ENCODE data around the gene SLC16A13.

SLC16A13 gene

GRCh38 chr17:7019839-7020519, 15.8 kb upstream of the SLC16A13 start:
- TF ChIP-seq, protein P1, sequence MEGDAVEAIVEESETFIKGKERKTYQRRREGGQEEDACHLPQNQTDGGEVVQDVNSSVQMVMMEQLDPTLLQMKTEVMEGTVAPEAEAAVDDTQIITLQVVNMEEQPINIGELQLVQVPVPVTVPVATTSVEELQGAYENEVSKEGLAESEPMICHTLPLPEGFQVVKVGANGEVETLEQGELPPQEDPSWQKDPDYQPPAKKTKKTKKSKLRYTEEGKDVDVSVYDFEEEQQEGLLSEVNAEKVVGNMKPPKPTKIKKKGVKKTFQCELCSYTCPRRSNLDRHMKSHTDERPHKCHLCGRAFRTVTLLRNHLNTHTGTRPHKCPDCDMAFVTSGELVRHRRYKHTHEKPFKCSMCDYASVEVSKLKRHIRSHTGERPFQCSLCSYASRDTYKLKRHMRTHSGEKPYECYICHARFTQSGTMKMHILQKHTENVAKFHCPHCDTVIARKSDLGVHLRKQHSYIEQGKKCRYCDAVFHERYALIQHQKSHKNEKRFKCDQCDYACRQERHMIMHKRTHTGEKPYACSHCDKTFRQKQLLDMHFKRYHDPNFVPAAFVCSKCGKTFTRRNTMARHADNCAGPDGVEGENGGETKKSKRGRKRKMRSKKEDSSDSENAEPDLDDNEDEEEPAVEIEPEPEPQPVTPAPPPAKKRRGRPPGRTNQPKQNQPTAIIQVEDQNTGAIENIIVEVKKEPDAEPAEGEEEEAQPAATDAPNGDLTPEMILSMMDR (IDR thresholded peaks at IDR 0.05; ENCODE audit: low read depth, low read length) = no peak
- DNase-seq (ENCODE audit: extremely low read depth, low read depth) = no peak

DNA sequence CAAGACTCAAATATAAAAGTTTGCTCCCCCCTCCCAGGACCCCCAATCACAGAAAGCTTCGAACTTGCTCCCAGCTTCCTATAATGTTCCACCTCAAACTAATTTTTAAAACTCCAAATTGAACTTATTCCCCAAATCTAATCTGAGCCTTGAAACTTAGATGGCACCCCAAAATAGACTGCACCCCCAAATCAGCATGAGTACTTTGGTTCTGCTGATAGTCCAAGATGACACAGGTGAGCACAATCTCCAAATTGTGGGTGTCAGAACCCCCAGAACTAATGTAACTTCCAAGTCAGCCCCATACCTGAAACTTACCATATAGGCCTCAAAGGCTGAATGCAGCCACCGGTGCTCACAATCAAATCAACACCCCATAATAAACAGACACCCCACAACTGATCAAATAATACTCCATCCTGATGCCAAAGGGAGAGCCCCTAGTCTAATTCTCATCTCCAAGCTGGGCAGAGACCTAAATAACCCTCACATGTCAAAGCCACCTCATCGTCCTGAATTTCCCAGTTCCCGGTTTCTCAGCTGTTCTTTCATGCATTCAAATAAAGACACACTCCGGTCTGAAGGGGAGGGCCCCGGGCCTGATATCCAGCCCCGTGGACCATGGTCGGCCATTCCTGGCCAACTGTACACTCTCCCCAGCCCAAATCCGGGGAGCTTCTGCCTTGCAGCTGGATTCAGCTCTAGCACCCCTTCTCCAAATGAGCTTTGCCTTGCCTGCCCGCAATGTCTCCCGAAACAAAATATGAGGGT, 14.7 kb upstream of the SLC16A13 start:
- no peak for DNase-seq (ENCODE audit: extremely low read depth, low read depth)
- TF ChIP-seq, protein P1 (IDR thresholded peaks at IDR 0.05; ENCODE audit: low read depth, low read length) = no peak

GRCh38 chr17:7021993-7022778, 13.6 kb upstream of the SLC16A13 start:
- TF ChIP-seq, protein P1 (IDR thresholded peaks at IDR 0.05; ENCODE audit: low read depth, low read length) = peak; percentile 88
- no peak for DNase-seq (ENCODE audit: extremely low read depth, low read depth)

- TF ChIP-seq, protein P1 (IDR thresholded peaks at IDR 0.05; ENCODE audit: low read depth, low read length) = no peak
- no peak for DNase-seq (ENCODE audit: extremely low read depth, low read depth)
Observed at GRCh38 chr17:7022781-7023571, 12.8 kb upstream of the SLC16A13 start, which contains the start of gene BCL6B. BCL6B (plus strand) TSS chr17:7023050; CDS start chr17:7023672, 622 bp downstream.

DNA sequence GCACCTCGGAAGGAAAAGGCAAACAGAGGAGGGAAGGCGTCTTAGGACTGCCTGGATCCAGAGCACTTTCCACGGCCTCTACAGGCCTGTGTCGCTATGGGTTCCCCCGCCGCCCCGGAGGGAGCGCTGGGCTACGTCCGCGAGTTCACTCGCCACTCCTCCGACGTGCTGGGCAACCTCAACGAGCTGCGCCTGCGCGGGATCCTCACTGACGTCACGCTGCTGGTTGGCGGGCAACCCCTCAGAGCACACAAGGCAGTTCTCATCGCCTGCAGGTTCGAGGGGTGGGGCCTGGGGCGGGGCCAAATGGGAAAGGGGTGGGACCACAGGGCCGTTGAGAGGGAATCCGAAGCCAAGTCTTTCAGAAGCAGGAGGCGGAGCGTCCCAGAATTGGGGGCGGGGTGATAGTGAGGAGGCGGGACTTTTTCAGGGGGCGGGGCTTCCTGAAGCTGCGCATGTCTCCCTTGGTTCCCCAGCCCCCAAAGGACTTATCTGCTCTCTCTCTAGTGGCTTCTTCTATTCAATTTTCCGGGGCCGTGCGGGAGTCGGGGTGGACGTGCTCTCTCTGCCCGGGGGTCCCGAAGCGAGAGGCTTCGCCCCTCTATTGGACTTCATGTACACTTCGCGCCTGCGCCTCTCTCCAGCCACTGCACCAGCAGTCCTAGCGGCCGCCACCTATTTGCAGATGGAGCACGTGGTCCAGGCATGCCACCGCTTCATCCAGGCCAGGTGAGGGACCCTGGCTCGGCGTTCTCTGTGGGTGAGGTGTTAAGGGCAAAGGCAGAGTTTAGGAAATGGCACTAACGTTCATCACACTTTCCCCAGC, 12.0 kb upstream of the SLC16A13 start:
- TF ChIP-seq, protein P1 (IDR thresholded peaks at IDR 0.05; ENCODE audit: low read depth, low read length) = no peak
- DNase-seq (ENCODE audit: extremely low read depth, low read depth) = no peak

DNA sequence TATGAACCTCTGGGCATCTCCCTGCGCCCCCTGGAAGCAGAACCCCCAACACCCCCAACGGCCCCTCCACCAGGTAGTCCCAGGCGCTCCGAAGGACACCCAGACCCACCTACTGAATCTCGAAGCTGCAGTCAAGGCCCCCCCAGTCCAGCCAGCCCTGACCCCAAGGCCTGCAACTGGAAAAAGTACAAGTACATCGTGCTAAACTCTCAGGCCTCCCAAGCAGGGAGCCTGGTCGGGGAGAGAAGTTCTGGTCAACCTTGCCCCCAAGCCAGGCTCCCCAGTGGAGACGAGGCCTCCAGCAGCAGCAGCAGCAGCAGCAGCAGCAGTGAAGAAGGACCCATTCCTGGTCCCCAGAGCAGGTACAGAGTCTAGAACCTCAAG, 11.4 kb upstream of the SLC16A13 start:
- DNase-seq (ENCODE audit: extremely low read depth, low read depth) = no peak
- TF ChIP-seq, protein P1 (IDR thresholded peaks at IDR 0.05; ENCODE audit: low read depth, low read length) = no peak

Measured in AG09319 (cell line).